Anterior cingulate cortex (tissue), 58 donors: ENCODE data around the gene B3GLCT.

Experiments used
- DNase-seq, 58 donors: peaks; one replicate each; lab custom pipeline; 2025; lab: John Stamatoyannopoulos, UW

B3GLCT gene

GRCh38 chr13:31219909-31220598 lies 20.3 kb downstream of the B3GLCT start:
- DNase-seq: no peak

DNA sequence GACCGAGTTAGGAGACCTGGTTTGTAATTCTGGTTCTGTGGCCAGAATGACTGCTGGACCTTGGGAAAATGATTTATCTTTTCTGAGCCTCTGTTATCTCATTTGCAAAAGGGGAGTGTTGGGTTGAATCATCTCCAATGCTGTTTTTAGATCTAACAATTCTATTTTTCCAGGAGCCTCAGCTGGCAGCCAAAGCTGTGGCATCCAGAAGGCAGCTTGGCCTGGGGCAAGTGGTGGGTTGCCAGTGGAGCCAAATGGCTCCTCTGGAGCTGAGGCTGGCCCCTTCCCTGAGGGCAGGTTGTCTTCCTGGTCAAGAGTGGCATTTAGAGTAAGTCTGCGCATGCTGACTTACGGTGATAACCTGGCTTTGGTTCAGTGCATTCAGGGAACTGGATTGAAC lies 21.3 kb downstream of the B3GLCT start:
- no peak for DNase-seq

DNA sequence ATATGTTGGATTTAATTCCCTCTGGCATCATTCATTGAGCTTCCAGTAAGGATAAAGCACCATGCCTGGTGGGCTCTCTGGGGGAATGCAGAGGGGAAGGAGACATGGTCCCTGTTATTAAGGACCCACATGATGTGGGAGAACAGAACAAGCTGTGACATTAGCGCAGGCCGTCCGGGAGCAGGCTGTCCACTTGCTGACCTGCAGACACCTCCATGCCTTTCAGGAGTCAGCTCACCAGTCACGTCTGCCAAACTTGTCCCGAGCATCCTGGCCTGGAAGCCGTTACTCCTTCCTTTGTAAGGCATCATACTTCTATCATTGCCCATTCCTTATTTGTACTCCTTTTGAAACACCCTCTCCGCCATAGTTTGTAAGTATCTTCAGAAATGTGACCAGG lies 23.4 kb downstream of the B3GLCT start:
- no peak for DNase-seq

DNA sequence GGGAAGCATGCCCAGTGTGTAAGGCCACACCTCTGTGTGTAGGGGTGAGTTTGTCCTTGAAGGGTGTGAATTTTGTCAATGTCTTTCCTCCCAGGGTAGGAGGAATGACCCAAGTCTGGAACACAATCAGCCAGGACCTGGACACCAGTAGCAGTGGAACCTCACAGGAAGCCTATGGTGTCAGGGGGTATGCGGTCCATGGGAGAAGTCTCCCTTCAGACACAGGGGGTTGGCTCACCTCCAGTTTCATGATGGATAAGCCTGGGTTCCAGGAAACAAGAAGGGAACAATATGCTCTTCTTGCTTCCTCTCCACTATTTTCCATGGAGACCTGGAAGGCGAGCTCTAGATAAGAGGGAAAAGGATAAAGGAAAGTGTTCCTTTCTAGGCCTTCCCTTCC lies 23.9 kb downstream of the B3GLCT start:
- DNase-seq: no peak

DNA sequence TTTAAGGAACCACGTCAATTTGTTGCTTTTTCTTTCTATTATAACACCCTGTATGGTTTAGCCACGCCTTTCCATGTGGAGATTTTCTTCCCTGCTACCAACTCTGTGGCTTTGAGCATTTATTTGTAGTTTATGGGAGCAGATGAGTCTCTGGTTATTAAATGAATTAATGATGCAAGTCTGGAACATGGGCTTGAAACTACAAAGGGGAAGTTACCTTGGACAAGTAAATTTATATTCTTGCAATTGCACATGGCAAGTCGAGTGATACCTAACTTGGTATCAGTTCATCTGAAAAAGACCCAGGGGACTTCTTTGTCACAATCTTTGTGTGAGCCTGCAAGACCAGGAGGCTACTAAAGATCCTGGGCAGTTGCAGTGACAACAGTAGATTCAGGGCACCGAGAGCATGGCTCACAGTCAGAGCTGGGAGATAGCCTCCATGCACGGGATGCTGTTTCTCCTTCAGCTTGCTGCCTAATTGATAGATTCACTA lies 24.4 kb downstream of the B3GLCT start:
- no peak for DNase-seq

- no peak for DNase-seq
These were observed 25.3 kb downstream of the B3GLCT start for GRCh38 chr13:31224963-31225559.

DNA sequence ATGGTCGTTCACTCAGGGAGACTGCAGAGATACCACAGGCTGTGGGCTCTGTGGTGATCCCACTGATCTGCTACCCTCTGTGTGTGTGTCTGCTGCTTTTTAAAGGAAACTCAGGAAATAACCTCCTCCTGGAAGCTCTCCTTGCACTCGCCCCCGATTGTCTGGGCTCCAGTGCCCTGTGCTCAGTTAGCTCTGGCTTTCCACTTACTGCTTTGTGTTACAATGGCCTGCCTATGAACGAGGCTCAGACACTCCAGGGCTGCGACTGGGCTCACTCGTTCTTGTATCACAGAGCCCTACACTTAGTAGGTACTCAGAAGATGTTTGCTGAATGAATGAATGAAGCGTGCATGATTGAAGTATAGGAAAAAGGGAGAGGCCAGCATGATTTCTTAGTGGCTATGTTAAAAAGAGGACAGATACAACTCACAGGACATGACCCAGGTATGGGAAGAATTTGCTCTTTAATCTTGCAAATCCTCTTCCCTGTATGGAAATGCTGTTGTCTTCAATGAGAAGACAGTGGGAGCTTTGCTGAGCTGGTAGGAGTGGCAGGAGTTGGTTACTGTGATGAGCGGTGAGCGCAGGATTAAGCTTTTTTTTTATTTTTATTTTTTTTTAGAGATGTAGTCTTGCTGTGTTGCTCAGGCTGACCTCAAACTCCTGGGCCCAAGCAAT lies 26.4 kb downstream of the B3GLCT start:
- no peak for DNase-seq

GRCh38 chr13:31227063-31227462 lies 27.3 kb downstream of the B3GLCT start:
- DNase-seq: no peak

GRCh38 chr13:31227870-31228269 lies 28.1 kb downstream of the B3GLCT start:
- no peak for DNase-seq

DNA sequence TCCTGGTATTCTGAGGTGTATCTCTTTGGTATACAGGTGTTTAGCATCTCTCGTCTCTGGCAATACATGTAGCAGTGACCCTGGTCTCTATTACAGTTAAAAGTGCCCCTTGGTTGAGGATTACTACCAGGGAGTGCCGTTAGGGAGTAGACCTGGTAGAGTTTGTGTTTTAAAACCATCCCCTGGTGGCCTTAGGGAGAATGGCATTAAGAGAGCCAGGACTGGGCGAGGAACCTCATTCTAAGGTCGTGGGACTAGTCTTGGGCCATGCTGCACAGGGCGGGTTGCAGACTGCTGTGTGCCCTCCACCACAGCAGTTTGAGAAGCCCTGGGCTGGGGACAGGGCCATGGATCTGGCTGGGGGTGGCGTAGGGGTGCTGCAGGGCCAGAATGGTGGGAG lies 35.0 kb downstream of the B3GLCT start:
- no peak for DNase-seq

GRCh38 chr13:31236211-31236786 lies 36.5 kb downstream of the B3GLCT start:
- peak in 1 of 58 donors; percentile 19 for DNase-seq

DNA sequence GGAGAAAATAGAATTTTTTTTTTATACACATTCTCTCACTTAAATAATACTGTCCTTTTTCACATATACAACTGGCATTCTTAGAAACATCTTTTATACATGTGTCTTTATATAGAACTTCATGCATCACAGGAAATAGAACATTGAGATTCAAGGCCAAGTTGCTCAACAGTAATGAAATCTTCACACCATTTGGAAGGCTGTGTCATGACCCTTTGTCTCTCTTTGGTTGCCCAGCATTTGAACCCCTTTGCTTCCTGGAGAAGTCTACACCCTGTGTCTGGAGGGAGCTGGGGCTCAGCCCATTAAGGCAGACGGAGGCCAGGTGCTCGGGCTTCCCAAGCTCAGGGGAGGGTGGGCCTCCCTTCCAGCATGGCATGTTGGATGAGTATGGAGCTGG lies 41.1 kb downstream of the B3GLCT start:
- no peak for DNase-seq

DNA sequence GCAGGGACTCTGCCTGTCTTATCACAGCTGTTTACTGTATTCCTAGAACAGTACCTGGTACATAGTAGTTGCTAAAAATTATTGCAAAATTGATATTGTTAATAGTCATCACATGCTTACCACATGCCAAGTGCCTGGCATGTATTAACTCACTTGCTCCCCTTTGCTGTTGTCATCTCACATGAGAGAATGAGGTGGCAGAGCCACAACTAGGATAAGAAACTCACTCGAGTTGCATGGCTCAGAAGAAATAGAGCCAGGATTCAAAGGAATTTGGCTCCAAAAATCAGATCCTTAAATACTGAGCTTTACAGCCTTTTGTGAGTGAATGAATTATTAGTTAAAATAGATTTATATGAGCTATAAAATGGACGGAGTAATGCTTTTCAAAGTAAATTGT lies 42.6 kb downstream of the B3GLCT start:
- DNase-seq: no peak

DNA sequence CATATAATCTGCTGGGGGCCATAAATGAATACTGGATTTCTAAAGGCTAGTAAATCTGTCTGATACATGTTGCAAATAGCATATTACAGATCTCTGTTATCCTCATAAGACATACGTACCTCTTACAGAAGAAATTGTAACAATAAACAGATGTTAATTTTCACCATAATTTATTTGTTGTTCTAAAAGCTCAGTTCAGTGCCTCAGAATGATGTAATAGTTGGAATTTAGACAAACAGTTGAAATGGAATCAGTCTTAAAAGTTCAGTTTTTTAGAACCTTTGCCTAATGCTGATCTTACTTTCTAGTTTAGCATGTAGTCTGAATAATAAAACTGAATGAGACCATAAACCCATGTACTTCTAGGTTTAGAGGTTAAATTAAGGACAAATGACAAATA lies 43.1 kb downstream of the B3GLCT start:
- DNase-seq: no peak

DNA sequence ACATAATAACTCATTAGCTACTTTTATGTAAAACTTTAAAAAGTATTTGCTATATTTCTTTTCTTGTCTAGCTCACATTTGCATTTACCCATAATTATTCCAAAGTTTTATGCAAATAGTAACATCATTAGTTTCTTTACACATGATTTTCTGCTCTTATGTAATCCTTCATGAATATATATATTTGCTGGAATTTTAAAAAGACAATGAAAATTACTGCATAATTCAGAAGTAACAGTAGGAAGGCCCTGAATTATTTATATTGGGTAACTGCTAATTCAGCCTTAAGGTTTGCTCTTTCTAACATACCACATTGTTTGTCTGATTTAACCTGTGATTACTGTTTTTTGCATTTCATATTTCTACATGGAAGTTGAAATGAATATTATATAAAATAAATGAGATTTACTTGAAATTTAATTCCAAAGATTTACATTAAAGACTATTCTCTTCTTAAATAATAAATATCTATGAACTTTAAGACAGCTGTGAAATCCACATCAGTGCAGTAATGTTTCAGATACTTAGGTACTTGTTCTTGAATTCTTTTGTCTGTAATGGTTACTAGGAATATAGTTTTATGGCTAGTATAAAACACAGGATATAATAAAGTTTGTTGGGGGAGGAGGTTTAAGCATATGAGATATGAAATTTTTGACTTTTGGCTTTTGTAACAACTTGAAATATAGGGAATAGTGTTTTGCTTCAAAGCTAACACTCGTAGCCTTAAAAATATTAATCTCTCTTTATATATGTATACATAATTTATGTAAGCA lies 46.0 kb downstream of the B3GLCT start:
- DNase-seq: no peak

DNA sequence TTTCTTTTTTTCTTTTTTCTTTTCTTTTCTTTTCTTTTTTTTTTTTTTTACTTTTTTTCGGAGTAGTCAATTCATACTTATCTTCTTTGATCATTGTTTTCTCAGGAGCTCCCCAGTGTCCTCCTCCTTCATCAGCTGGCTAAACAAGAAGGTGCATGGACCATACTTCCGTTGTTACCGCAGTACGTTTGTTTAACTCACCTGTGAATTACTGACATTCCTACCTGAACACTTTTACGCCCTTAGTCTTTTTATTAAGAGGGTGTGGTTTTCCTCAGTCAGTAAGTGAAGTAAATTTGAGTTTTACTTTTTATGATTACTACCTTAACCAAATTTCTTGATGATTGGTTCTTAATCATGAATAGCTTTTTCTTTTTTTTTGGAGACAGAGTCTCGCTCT lies 47.1 kb downstream of the B3GLCT start:
- no peak for DNase-seq

GRCh38 chr13:31248361-31248760 lies 48.6 kb downstream of the B3GLCT start:
- no peak for DNase-seq

GRCh38 chr13:31248965-31249539 lies 49.3 kb downstream of the B3GLCT start:
- DNase-seq: no peak

DNA sequence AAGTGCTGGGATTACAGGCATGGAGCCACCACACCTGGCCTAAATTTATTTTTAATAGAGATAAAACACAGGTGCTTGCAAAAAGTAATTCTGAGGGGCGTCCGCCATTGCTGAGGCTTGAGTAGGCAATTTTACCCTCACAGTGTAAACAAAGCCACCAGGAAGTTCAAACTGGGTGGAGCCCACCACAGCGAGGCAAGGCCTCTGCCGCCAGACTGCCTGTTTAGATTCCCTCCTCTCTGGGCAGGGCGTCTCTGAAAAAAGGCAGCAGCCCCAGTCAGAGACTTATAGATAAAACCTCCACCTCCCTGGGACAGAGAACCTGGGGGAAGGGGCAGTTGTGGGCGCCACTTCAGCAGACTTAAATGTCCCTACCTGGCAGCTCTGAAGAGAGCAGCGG lies 50.7 kb downstream of the B3GLCT start:
- no peak for DNase-seq

DNA sequence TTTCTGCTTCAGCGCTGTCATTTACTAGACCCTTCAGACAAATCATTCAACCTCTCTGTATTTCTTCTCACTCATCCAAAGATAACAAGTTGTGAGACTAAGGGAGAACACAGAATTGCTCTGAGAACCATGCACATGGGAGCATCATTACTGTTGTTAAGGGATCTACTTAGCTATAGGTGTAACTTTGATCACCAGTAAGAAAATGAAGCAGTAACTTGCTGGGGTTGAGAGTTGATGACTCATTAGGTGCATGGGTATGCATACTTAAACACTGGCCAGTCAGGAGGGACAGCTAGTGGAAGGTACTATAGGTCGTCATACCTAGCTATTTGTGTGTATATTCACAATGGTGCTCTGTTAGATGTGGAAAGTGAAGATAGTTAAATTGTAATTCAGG lies 61.5 kb downstream of the B3GLCT start:
- no peak for DNase-seq
